Fibroblast of the aortic adventitia (primary cell): ENCODE results near the gene TMEM170B. TPM values are rescaled to one million over a fixed set of nuclear protein-coding genes. Genes with fewer than 3 reads are reported as not detected.

Source experiments
- DNase-seq: peaks from one replicate; pipeline ENCODE4 v3.0.0-alpha.2; 2010; ENCODE audit warnings: low read depth
- H3K4me3 ChIP-seq: 2 replicates; pipeline ENCODE4 v1.5.1; 2011; ENCODE audit warnings: low read depth, mild to moderate bottlenecking, control low read depth, low read length, moderate library complexity
- total RNA-seq: library from RNA; depleted of rRNA; stranded (reverse); fragments of >200 nt; gene quantifications from 2 replicates; pipeline ENCODE4 v1.2.3, GENCODE V29; 2012; ENCODE audit warnings: low replicate concordance
- TF ChIP-seq, protein P1 (sequence below): IDR thresholded peaks from 2 replicates; pipeline ENCODE4 v1.5.1; 2011; ENCODE audit warnings: mild to moderate bottlenecking, low read length, control low read depth, inconsistent platforms; ENCODE audit not compliant: insufficient read depth

The TMEM170B gene
- total RNA-seq, result 1.4 and 2.5 TPM in 2 replicates

- peak; percentile 68 for DNase-seq
- TF ChIP-seq, protein P1, sequence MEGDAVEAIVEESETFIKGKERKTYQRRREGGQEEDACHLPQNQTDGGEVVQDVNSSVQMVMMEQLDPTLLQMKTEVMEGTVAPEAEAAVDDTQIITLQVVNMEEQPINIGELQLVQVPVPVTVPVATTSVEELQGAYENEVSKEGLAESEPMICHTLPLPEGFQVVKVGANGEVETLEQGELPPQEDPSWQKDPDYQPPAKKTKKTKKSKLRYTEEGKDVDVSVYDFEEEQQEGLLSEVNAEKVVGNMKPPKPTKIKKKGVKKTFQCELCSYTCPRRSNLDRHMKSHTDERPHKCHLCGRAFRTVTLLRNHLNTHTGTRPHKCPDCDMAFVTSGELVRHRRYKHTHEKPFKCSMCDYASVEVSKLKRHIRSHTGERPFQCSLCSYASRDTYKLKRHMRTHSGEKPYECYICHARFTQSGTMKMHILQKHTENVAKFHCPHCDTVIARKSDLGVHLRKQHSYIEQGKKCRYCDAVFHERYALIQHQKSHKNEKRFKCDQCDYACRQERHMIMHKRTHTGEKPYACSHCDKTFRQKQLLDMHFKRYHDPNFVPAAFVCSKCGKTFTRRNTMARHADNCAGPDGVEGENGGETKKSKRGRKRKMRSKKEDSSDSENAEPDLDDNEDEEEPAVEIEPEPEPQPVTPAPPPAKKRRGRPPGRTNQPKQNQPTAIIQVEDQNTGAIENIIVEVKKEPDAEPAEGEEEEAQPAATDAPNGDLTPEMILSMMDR, result no peak
- peak within 1 kb of the TSS; percentile 71 for H3K4me3 ChIP-seq
Observed at GRCh38 chr6:11537229-11538051, at the start of gene TMEM170B. TMEM170B (plus strand) TSS chr6:11537749; CDS start chr6:11538278, 529 bp downstream.

- DNase-seq, result no peak
- TF ChIP-seq, protein P1, result no peak
- H3K4me3 ChIP-seq, result no peak overlapping the region
Observed at GRCh38 chr6:11490996-11491395, 46.6 kb upstream of the TMEM170B start.

DNA sequence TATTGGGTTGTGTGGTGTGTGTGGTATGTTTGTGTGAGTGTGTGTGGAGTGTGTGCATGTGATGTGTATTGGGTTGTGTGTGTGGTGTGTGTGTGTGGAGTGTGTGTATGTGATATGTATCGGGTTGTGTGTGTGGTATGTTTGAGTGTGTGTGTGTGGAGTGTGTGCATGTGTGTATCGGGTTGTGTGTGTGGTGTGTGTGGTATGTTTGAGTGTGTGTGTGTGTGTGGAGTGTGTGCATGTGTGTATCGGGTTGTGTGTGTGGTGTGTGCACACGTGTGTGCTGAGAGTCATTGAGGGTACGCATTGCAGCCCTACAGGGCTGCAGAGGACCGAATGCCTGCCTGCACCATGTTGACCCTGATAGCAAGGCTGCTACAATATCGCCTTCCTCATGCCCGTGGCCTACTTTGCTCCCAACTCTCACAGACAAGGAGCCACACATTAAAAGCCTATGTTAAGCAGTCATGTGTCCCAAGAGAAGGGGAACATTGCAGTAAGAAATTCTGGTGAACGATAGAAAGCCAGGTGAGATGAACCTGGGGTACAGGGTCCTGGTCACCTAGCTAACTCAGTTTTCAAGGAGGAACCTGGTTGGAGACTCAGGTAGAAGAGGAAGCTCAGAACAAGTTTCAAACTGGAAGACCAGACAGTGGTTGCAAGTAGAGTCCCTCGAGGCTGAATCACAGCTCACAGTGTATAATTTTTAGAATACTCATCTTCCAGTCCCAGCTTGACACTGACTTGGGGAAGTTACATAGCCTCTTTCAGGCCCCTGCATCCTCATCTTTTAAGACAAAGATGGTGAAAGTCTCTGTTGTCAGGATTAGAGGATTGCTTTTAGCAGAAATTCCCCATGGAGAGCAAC lies 45.7 kb upstream of the TMEM170B start:
- TF ChIP-seq, protein P1, result no peak
- no peak overlapping the region for H3K4me3 ChIP-seq

DNA sequence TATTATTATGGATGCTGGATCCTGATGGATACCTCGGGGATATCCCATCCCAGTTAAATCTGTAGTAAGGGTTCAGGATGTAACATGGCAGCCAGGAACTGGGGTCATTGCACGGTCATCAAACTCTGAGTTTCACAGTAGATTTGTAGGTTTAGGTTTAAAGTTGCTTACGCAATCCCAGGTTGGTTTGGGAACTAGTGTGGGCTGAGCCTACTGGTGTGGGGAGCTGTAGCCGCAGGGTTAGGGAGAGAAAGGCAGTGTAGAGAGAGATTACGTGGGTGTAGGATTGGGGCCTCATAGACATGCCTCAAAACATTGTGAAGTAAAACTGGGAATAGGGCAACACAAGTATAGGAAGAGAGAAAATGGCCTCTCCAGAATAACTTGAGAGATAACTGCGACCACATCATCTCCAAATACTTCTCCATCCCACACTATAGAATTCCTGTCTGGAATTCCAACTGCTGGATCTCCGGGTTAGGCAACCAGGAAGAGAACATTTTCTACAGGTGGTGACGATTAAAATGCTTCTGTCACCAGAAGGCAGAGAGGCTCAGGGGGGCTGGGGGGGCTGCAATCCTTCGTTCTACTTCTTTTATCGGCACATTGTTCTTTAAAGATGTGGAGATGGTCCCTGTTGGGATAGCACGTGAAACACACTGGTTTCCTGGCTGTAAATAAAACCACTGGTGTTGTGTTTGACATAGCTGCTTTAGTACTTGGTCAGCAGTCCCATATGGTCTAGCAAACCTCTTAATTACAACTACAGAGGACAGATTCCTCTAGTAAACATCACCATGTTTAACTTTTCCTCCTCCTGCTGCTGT lies 44.9 kb upstream of the TMEM170B start:
- no peak overlapping the region for H3K4me3 ChIP-seq
- TF ChIP-seq, protein P1, result no peak
- DNase-seq, result no peak

More for the DNA sequence above, 45.7 kb upstream of the TMEM170B start:
- no peak for DNase-seq

DNA sequence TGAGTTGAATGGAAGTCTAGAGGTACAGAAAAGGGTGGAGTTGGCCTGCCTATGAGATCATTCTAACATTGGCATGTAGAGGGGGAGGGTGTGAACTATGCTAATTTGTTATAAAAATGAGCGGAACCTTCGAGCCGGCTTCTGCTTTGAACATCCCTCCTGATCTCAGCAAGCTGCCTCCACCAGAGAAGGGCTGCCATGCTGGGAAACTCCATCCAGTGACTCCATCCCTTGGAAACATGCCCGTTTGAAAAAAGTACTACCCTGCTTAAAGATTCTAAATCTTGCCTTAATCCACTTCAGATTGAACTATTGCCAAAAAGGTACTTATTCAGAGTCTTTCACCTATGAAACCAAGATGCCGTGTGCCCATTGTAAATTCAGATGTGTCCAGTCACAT lies 43.6 kb upstream of the TMEM170B start:
- no peak for DNase-seq
- TF ChIP-seq, protein P1, result no peak

More for the DNA sequence above, 43.6 kb upstream of the TMEM170B start:
- H3K4me3 ChIP-seq, result no peak overlapping the region
